ENCODE measurements around the gene UBE2G2.

DNA sequence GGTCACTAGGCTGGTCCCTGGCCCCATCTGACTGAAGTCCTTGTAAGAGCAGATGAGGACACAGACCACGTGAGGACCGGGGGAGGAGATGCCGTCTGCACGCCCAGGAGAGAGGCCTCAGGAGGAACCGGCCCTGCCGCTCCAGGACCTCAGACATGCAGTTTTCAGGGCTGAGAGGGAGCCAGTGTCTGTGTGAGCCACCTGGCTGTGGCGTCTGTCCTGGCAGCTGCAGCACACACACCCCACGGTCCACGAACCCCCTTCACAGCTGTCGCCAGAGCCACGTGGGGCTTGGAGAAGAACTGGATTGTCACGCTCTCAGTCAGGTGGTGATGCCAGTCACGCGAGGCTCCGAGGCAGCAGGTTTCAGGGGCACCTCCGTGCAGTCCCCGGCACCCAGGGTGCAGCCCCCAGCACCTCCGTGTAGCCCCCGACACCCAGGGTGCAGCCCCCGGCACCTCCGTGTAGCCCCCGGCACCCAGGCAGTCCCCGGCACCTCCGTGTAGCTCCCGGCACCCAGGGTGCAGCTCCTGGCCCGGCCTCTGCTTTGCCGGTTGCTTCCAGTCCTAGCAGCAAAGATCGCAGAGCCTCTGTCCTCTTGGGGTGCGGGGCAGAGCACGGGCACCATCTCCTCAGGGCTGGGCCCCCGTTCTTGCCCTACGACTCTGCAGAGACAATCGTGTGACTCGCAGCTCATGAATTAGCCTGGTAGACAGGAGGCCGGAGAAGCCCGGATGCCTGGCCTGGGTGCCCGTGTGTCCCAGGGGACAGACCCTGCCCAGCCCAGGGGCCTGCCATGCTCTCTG lies 35.2 kb upstream of the UBE2G2 start:
- TF ChIP-seq, protein P1, sequence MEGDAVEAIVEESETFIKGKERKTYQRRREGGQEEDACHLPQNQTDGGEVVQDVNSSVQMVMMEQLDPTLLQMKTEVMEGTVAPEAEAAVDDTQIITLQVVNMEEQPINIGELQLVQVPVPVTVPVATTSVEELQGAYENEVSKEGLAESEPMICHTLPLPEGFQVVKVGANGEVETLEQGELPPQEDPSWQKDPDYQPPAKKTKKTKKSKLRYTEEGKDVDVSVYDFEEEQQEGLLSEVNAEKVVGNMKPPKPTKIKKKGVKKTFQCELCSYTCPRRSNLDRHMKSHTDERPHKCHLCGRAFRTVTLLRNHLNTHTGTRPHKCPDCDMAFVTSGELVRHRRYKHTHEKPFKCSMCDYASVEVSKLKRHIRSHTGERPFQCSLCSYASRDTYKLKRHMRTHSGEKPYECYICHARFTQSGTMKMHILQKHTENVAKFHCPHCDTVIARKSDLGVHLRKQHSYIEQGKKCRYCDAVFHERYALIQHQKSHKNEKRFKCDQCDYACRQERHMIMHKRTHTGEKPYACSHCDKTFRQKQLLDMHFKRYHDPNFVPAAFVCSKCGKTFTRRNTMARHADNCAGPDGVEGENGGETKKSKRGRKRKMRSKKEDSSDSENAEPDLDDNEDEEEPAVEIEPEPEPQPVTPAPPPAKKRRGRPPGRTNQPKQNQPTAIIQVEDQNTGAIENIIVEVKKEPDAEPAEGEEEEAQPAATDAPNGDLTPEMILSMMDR (IDR thresholded peaks at IDR 0.05; ENCODE audit: low read depth, low read length) = no peak
- TF ChIP-seq POLR2A (IDR thresholded peaks at IDR 0.05; ENCODE audit: extremely low read depth, insufficient read length) = no peak
- TF ChIP-seq, protein P2, sequence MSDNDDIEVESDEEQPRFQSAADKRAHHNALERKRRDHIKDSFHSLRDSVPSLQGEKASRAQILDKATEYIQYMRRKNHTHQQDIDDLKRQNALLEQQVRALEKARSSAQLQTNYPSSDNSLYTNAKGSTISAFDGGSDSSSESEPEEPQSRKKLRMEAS (IDR thresholded peaks at IDR 0.05; ENCODE audit: low read depth, low read length) = peak; percentile 87
- TF ChIP-seq MYC (IDR thresholded peaks at IDR 0.05; ENCODE audit: low read depth, low read length) = peak; percentile 67

Data from NB4 (cell line).